Common myeloid progenitor, CD34-positive (primary cell): ENCODE results near the gene UGT1A6.

ENCODE experiments used
- CTCF ChIA-PET: fragments of 350-600 bp; sonication (Branson Sonifier 250); formaldehyde crosslinking; loops from one replicate; lab custom pipeline; 2021; ENCODE audit warnings: antibody characterized with exemption; lab: Charles Lee
- POLR2A ChIA-PET: fragments of 350-600 bp; sonication (Branson Sonifier 250); formaldehyde crosslinking; loops from one replicate; lab custom pipeline; 2021; ENCODE audit warnings: antibody characterized with exemption; lab: Charles Lee
- DNase-seq, 3 donors: peaks; one replicate each; pipeline versions ENCODE4 v3.0.0 to v3.0.0-alpha.2; 2013
- H3K27ac ChIP-seq, 2 experiments: 1 replicate in 1 of 2; 2 replicates in 1 of 2; pipeline ENCODE4 v1.7.0; 2013; ENCODE audit warnings: inconsistent platforms in 2 of 2, low read length in 2 of 2, mild to moderate bottlenecking in 2 of 2, low read depth in 1 of 2, moderate library complexity in 1 of 2; ENCODE audit not compliant: severe bottlenecking in 2 of 2, insufficient read depth in 1 of 2, poor library complexity in 1 of 2
- H3K27me3 ChIP-seq, 5 experiments: replicated peaks in 2 of 5; 1 replicate in 3 of 5; 2 replicates in 2 of 5; pipeline versions ENCODE4 v1.6.1 to v1.7.0; 2013; ENCODE audit warnings: low read length in 4 of 5, mild to moderate bottlenecking in 2 of 5, moderate library complexity in 2 of 5, inconsistent platforms in 1 of 5; ENCODE audit not compliant: insufficient read depth in 5 of 5, control insufficient read depth in 4 of 5
- H3K36me3 ChIP-seq, 4 experiments: 1 replicate in 2 of 4; 2 replicates in 2 of 4; pipeline versions ENCODE4 v1.6.1 to v1.7.0; 2013; ENCODE audit warnings: low read length in 3 of 4, control low read depth in 1 of 4, mild to moderate bottlenecking in 1 of 4; ENCODE audit not compliant: control insufficient read depth in 4 of 4, insufficient read depth in 4 of 4
- H3K4me1 ChIP-seq, 4 experiments: 1 replicate in 3 of 4; 2 replicates in 1 of 4; pipeline versions ENCODE4 v1.6.1 to v1.7.1; 2013; ENCODE audit warnings: low read length in 3 of 4, mild to moderate bottlenecking in 3 of 4, control low read depth in 1 of 4, inconsistent platforms in 1 of 4, moderate library complexity in 1 of 4; ENCODE audit not compliant: control insufficient read depth in 4 of 4, insufficient read depth in 4 of 4; ENCODE audit errors: control extremely low read depth in 1 of 4
- H3K4me3 ChIP-seq, 7 experiments: 1 replicate in 4 of 7; 2 replicates in 3 of 7; pipeline versions ENCODE4 v1.5.1 to v1.7.0; 2013; ENCODE audit warnings: mild to moderate bottlenecking in 7 of 7, low read length in 6 of 7, moderate library complexity in 6 of 7, inconsistent platforms in 2 of 7, low read depth in 2 of 7, control low read depth in 1 of 7; ENCODE audit not compliant: insufficient read depth in 4 of 7, control insufficient read depth in 1 of 7; ENCODE audit errors: extremely low read depth in 1 of 7
- H3K9me3 ChIP-seq, 5 experiments: 1 replicate in 4 of 5; 2 replicates in 1 of 5; pipeline versions ENCODE4 v1.6.1 to v1.7.1; 2013; ENCODE audit warnings: low read length in 4 of 5, mild to moderate bottlenecking in 2 of 5, inconsistent platforms in 1 of 5, low read depth in 1 of 5, moderate library complexity in 1 of 5; ENCODE audit not compliant: control insufficient read depth in 4 of 5, insufficient read depth in 2 of 5; ENCODE audit errors: control extremely low read depth in 1 of 5
- WGBS: methylation state at CpG from one replicate; pipeline ENCODE4 v1.1.5; 2013; ENCODE audit not compliant: insufficient coverage; 5-methylcytosine and 5-hydroxymethylcytosine counted together

UGT1A6 gene

DNA sequence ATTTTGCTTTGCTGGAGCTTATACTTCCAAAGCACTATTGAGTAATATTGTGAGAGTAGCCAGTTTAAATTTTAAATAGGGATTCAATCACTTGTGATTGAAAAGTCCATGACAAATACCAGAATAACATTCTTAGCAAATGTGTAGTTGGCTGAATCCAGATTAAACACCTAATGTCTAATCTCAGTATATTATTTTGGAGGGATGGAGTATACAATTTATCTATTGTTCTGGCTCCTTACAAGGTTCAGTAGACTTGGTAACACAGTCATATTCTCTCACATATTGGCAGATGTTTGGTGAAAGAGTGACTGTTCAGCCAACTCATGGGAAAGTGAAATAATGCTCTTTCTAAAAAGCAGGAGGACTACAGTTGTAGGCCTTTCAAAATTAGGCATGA, 18.8 kb upstream of the UGT1A6 start:
- no peak for DNase-seq
- Histone ChIP-seq H3K9me3 (peaks cover 0 to 8% (median 0%) of the 10 kb centered on the region in 5 experiments), H3K4me1 (peaks cover 0 to 9% (median 0%) of the 10 kb centered on the region in 4 experiments), H3K27ac (no peak overlapping the region), H3K27me3 (no peaks in the 10 kb centered on the region), H3K4me3 (no peak overlapping the region), H3K36me3 (no peaks in the 10 kb centered on the region)
- POLR2A ChIA-PET: no interaction called here
- CTCF ChIA-PET: no interaction called here

DNA sequence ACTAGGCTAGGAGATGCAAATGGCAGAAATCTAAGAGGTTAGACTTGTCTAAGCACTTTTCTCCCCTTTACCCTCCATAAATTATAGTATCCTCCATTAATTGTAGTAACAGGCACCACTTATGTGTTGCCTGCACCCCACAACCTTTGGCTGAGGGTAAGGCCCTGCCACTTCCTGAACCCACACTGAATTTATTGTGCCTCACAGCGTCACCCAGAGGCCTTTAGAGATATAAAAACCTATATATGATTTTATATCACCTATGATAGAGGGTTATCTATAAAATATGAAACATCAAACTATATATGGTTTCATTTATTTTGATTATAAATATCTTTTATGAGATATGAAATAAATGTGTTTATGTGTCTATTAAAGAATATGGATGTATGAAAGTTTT, 18.4 kb upstream of the UGT1A6 start:
- no peak for DNase-seq
- POLR2A ChIA-PET: no interaction called here
- no peak overlapping the region for H3K27ac ChIP-seq
- H3K36me3 ChIP-seq: no peaks in the 10 kb centered on the region
- WGBS: no CpG with 5 or more reads among the region's 1 CpG
- H3K4me1 ChIP-seq: peaks cover 0 to 9% (median 0%) of the 10 kb centered on the region in 4 experiments
- H3K9me3 ChIP-seq: peaks cover 0 to 8% (median 0%) of the 10 kb centered on the region in 5 experiments
- H3K27me3 ChIP-seq: no peaks in the 10 kb centered on the region
- CTCF ChIA-PET: no interaction called here
- H3K4me3 ChIP-seq: no peak overlapping the region

DNA sequence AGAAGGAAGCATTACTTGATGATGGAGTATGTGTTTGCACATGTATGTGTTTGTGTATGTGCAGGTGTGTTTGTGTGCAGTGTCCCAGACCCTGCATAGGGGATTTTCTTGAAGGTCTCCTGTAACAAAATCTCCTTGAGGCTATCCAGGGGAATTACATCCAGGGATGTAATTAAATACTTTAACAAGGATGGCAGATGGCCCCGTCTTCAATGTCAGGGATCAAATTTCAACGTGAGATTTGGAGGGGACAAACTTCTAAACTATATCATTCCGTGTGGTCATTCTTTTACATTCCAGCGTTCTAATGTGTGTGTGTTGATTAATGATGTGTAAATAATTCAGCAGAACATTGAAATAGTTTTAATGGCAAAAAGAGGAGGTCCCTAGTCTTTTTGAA, 17.7 kb upstream of the UGT1A6 start:
- ChIA-PET POLR2A (no interaction called here), CTCF (no interaction called here)
- H3K36me3 ChIP-seq: no peaks in the 10 kb centered on the region
- H3K4me3 ChIP-seq: no peak overlapping the region
- peaks cover 0 to 8% (median 0%) of the 10 kb centered on the region in 5 experiments for H3K9me3 ChIP-seq
- no peaks in the 10 kb centered on the region for H3K27me3 ChIP-seq
- H3K27ac ChIP-seq: no peak overlapping the region
- 93% methylated on average over 4 of the region's 4 CpGs for WGBS
- no peak for DNase-seq
- peaks cover 0 to 9% (median 0%) of the 10 kb centered on the region in 4 experiments for H3K4me1 ChIP-seq

DNA sequence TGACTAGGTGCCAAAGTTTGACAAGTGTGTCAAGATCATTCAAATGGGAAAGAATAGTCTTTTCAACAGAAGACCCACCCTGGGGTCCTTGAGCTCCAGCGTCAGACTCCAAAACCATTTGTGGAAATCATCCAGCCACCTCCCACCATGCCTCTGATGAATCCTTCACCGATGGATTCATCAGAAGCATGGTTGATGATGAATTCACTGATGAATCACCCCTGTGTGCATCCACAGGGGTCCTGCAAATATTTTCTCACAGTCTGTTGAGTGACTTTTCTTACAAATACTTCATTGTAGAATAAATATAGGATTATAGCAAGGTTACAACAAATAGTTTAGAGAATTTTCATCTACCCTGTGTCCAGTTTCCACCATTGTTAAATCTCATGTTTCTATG, 16.6 kb upstream of the UGT1A6 start:
- CTCF ChIA-PET: no interaction called here
- H3K27me3 ChIP-seq: no peaks in the 10 kb centered on the region
- DNase-seq: no peak
- H3K36me3 ChIP-seq: no peaks in the 10 kb centered on the region
- no peak overlapping the region for H3K4me3 ChIP-seq
- peaks cover 0 to 7% (median 0%) of the 10 kb centered on the region in 5 experiments for H3K9me3 ChIP-seq
- POLR2A ChIA-PET: no interaction called here
- 100% methylated on average over 1 of the region's 2 CpGs for WGBS
- H3K4me1 ChIP-seq: peaks cover 0 to 14% (median 0%) of the 10 kb centered on the region in 4 experiments
- H3K27ac ChIP-seq: no peak overlapping the region

DNA sequence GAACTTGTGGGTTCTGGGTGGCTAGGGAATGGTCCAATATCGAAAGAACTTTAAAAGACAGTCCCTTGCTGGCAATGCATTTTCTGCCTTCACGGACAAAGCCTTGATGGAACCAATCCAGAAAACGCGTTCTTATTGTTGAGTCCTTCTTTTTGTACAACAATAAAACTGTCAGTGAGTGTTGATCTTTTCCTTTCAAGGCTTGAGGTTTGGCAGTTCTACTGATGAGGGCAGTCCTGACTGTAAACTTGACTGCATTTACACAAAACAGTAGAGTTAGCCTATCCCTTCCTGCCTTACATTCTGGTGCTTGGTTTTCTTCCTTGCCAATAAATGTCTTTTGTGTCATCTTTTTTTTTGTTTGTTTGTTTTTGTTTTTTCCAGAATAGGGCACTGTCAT, 13.5 kb upstream of the UGT1A6 start:
- Histone ChIP-seq H3K4me3 (no peak overlapping the region), H3K9me3 (no peaks in the 10 kb centered on the region), H3K27me3 (no peaks in the 10 kb centered on the region), H3K36me3 (no peaks in the 10 kb centered on the region), H3K4me1 (peaks cover 4 to 26% (median 9%) of the 10 kb centered on the region in 4 experiments), H3K27ac (no peak overlapping the region)
- 53% methylated on average over 4 of the region's 4 CpGs for WGBS
- POLR2A ChIA-PET: no interaction called here
- DNase-seq: no peak
- CTCF ChIA-PET: no interaction called here

DNA sequence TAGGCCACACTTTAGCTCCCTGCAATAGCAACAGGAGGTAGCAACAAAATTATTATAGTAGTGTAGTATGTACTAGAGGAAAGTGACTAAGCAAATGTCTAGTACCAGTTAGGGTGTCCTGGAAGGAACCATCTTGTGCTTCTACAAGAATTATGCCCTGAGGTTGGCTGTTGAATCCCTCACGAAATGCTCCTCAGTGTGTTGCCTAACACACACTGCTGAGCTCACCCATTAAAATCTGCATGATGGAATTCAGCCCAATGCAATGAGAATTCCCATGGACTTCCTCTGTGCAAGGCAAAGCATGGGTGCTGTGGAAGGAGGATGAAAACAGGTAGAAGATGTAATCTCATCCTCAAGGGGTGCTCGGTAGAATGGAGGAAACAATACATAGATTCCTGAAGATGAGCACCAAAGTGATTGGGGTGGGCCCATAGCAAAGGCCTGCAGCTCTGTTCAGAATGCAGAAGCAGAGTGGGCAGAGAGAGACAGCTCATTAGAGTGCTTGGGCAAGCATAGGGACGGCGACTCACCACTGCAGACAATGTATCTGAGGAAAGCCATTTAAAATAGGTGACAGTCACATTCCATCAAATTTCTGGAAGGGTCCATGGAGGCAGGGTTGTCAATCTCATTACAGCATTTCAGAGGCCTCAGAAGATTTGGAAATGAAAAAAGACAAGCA, 12.2 kb upstream of the UGT1A6 start:
- ChIA-PET POLR2A (no interaction called here), CTCF (interaction anchor here (1.2 kb wide), 1 partner anchor 31 kb away, joined by 3 read pairs; no protein-coding TSS in a partner anchor)
- no peak overlapping the region for H3K27ac ChIP-seq
- WGBS: 97% methylated on average over 4 of the region's 4 CpGs
- no peaks in the 10 kb centered on the region for H3K9me3 ChIP-seq
- DNase-seq: no peak
- H3K4me3 ChIP-seq: no peak overlapping the region
- peaks cover 4 to 26% (median 9%) of the 10 kb centered on the region in 4 experiments for H3K4me1 ChIP-seq
- no peaks in the 10 kb centered on the region for H3K36me3 ChIP-seq
- no peaks in the 10 kb centered on the region for H3K27me3 ChIP-seq

DNA sequence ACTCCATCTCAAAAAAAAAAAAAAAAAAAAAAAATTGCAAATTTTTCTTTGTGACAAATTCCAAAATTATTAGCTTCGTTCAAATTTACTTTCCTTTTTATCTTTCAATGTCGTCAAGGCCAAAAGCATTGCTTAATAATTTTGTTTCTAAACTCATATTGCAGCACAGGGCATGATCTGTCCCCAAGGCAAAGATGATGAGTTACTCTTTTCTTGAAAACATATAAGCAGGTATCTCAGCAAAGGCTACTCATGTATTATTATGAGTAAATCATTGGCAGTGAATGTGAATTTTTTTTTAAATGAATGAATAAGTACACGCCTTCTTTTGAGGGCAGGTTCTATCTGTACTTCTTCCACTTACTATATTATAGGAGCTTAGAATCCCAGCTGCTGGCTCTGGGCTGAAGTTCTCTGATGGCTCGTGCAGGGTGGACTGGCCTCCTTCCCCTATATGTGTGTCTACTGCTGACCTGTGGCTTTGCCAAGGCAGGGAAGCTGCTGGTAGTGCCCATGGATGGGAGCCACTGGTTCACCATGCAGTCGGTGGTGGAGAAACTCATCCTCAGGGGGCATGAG, 11.1 kb upstream of the UGT1A6 start, which contains the start of gene UGT1A7:
UGT1A7 (plus strand) TSS at position 381 of the 579 bp plus-strand sequence; CDS start at position 418, 37 bp downstream.
- Histone ChIP-seq H3K4me1 (peaks cover 4 to 26% (median 9%) of the 10 kb centered on the region in 4 experiments), H3K36me3 (no peaks in the 10 kb centered on the region), H3K4me3 (peak within 1 kb of the TSS in 1 of 7 experiments; percentile 19), H3K27me3 (no peaks in the 10 kb centered on the region), H3K27ac (no peak within 1 kb of the TSS), H3K9me3 (no peaks in the 10 kb centered on the region)
- ChIA-PET POLR2A (no interaction called here), CTCF (no interaction called here)
- WGBS: 100% methylated on average over 1 of the region's 5 CpGs
- DNase-seq: no peak
